ENCODE results near the gene COL4A2.

The COL4A2 gene

DNA sequence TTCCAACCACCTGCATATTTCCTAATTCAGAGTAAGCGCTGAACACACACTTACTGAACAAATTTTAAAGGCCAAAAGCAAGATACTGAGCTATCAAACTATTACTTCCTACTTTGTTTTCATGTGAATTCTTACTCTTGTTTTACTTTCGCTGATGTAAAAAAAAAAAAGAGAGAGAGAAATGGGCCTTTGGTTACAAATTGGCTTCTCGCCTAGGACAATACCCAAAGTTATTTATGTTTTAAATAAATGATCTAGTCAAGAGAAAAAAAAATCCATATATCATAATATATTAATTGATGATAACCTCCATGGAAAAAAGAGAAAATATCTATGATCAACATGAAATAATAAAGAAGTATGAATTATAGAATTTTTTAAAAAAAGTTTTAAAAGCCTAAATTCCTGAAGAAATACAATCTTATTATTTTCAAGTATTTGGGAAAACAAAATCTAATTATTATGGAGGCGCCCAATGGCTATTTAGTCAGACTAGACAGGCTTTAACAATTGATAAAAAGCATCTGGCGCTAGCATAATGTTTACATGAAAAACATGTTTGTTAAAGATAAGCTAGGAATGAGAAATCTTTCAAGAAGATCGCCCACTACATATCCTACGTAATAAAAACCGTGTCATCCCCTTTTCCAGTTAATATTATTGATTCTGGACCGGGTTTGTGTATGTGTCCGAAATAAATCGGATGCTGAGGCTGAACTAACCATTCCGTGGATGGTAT lies 9.1 kb upstream of the COL4A2 start:
- Histone ChIP-seq H3K4me1 (ENCODE audit: control insufficient read depth, insufficient read depth, low read length) (peaks cover 41% of the 10 kb centered on the region), H3K4me3 (ENCODE audit: low read length) (no peak overlapping the region), H3K9ac (ENCODE audit: low read length) (no peak overlapping the region), H3K27me3 (ENCODE audit: control insufficient read depth, insufficient read depth, low read length) (no peaks in the 10 kb centered on the region), H3K27ac (ENCODE audit: low read depth, low read length) (peak overlapping the region; percentile 72), H3K36me3 (ENCODE audit: control insufficient read depth, insufficient read depth, low read length) (no peaks in the 10 kb centered on the region)

- H3K4me1 ChIP-seq (ENCODE audit: control insufficient read depth, insufficient read depth, low read length) = peaks cover 48% of the 10 kb centered on the region
- H3K36me3 ChIP-seq (ENCODE audit: control insufficient read depth, insufficient read depth, low read length) = no peaks in the 10 kb centered on the region
- peak overlapping the region; percentile 72 for H3K27ac ChIP-seq (ENCODE audit: low read depth, low read length)
- no peak overlapping the region for H3K9ac ChIP-seq (ENCODE audit: low read length)
- peak overlapping the region; percentile 40 for H3K4me3 ChIP-seq (ENCODE audit: low read length)
- no peaks in the 10 kb centered on the region for H3K27me3 ChIP-seq (ENCODE audit: control insufficient read depth, insufficient read depth, low read length)
Measured at GRCh38 chr13:110298505-110299282, 8.4 kb upstream of the COL4A2 start.

DNA sequence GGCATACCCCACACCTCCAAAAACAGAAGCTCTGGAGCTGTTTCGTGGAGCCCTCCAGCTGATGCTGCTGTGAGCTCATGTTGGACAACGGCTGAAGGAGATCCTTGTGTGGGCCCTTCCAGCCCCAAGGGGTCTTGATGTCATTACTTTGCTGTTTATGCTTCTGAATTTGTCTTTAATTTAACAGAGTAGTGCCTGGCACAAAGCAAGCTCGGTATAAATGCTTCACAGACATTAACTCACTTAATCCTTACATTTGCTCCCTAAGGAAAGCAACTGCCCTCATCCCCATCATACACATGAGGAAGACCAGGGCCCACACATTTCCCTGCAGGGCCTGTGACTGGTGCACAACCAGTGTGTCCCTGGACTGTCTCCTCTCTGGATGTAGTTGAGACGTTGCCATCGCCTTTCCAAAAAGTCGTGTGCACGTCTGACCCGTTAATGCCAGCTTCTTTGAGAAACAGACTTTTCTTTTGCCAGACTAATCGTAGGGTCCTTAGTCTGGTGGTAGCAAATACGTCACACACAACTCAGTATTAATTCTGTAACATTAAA lies 7.7 kb upstream of the COL4A2 start:
- peak overlapping the region; percentile 40 for H3K4me3 ChIP-seq (ENCODE audit: low read length)
- H3K9ac ChIP-seq (ENCODE audit: low read length) = no peak overlapping the region
- H3K4me1 ChIP-seq (ENCODE audit: control insufficient read depth, insufficient read depth, low read length) = peaks cover 50% of the 10 kb centered on the region
- no peaks in the 10 kb centered on the region for H3K36me3 ChIP-seq (ENCODE audit: control insufficient read depth, insufficient read depth, low read length)
- peak overlapping the region; percentile 72 for H3K27ac ChIP-seq (ENCODE audit: low read depth, low read length)
- H3K27me3 ChIP-seq (ENCODE audit: control insufficient read depth, insufficient read depth, low read length) = no peaks in the 10 kb centered on the region

DNA sequence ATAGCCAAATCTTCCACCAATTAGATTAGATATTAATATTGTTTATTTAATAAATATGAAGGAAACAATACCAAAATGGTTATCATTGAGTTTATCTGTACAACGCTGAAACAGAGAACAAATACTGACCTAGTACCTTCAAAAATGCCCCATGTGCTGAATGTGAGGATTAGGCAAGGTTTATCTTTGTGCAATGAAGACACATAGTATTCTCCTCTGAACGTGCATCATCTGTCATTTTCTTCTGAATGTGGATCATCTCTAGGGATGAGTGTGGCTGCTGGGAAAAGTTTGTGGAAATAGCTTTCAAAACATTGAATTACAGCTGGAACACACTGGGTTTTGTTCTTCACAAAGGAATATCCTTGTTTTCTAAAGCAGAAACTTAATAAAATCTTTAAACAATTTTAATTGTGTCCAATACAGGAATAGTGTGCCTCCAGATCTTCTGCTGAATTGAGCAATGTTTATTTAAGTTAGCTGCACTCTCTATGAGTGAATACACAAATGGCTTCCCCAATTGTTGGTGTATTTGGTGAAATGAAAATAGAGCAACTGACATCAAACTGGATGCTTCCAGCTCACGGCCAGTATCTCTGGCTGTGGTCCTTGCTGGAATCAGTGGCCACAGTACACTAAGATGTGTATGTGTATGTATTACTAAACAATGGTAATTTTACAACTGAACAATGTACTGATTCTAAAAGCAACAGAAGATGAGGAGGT lies 6.8 kb upstream of the COL4A2 start:
- Histone ChIP-seq H3K27ac (ENCODE audit: low read depth, low read length) (peak overlapping the region; percentile 97), H3K4me3 (ENCODE audit: low read length) (no peak overlapping the region), H3K27me3 (ENCODE audit: control insufficient read depth, insufficient read depth, low read length) (no peaks in the 10 kb centered on the region), H3K36me3 (ENCODE audit: control insufficient read depth, insufficient read depth, low read length) (no peaks in the 10 kb centered on the region), H3K4me1 (ENCODE audit: control insufficient read depth, insufficient read depth, low read length) (peaks cover 50% of the 10 kb centered on the region), H3K9ac (ENCODE audit: low read length) (no peak overlapping the region)

DNA sequence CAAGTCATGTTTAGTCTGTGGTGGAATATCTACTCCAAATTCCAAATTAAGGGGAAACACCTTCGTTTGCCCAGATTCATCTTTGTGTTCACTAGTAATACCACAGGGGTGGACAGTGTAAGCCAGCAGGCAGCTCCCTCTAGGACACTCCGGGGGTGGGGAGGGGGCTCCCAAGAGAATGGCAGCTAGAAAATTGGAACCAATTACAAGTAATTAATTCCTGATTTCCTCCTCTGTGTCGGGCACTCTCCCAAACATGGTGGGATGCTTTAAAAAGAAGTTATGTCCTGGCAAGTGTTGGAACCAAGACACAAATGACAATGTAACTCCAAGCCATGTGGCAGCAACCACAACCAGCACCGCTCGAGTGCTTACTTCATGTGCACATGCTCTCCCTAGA lies 6.0 kb upstream of the COL4A2 start:
- Histone ChIP-seq H3K27me3 (ENCODE audit: control insufficient read depth, insufficient read depth, low read length) (no peaks in the 10 kb centered on the region), H3K36me3 (ENCODE audit: control insufficient read depth, insufficient read depth, low read length) (no peaks in the 10 kb centered on the region), H3K4me3 (ENCODE audit: low read length) (no peak overlapping the region), H3K27ac (ENCODE audit: low read depth, low read length) (peak overlapping the region; percentile 97), H3K4me1 (ENCODE audit: control insufficient read depth, insufficient read depth, low read length) (peaks cover 50% of the 10 kb centered on the region), H3K9ac (ENCODE audit: low read length) (no peak overlapping the region)

- H3K4me3 ChIP-seq (ENCODE audit: low read length) = no peak overlapping the region
- H3K27ac ChIP-seq (ENCODE audit: low read depth, low read length) = peak overlapping the region; percentile 97
- no peaks in the 10 kb centered on the region for H3K27me3 ChIP-seq (ENCODE audit: control insufficient read depth, insufficient read depth, low read length)
- no peak overlapping the region for H3K9ac ChIP-seq (ENCODE audit: low read length)
- peaks cover 50% of the 10 kb centered on the region for H3K4me1 ChIP-seq (ENCODE audit: control insufficient read depth, insufficient read depth, low read length)
- no peaks in the 10 kb centered on the region for H3K36me3 ChIP-seq (ENCODE audit: control insufficient read depth, insufficient read depth, low read length)
Measured at GRCh38 chr13:110301606-110302553, 5.2 kb upstream of the COL4A2 start.

- no peaks in the 10 kb centered on the region for H3K27me3 ChIP-seq (ENCODE audit: control insufficient read depth, insufficient read depth, low read length)
- no peak overlapping the region for H3K4me3 ChIP-seq (ENCODE audit: low read length)
- H3K36me3 ChIP-seq (ENCODE audit: control insufficient read depth, insufficient read depth, low read length) = no peaks in the 10 kb centered on the region
- peak overlapping the region; percentile 97 for H3K27ac ChIP-seq (ENCODE audit: low read depth, low read length)
- peaks cover 45% of the 10 kb centered on the region for H3K4me1 ChIP-seq (ENCODE audit: control insufficient read depth, insufficient read depth, low read length)
- H3K9ac ChIP-seq (ENCODE audit: low read length) = no peak overlapping the region
Measured at GRCh38 chr13:110302997-110303396, 4.1 kb upstream of the COL4A2 start.

DNA sequence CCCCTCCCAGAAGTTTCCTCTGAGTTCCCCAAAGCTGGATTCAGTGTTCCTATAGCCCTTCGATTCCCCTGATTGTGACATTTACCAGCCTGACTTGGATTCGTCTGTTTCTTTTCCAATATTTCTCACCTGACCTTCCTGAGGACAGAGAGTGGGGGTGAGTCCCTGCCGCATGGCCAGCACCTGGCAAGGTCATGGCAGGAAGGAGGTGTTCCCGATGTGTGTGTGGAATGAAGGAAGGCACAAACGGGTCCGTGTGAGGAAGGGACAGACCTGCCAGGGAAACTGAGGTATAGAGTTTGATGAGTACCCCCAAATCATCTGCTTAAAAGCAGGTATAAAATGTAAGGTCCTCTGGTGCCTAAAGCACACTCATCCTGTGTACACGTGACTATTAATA lies 3.4 kb upstream of the COL4A2 start:
- no peak overlapping the region for H3K9ac ChIP-seq (ENCODE audit: low read length)
- H3K4me1 ChIP-seq (ENCODE audit: control insufficient read depth, insufficient read depth, low read length) = peaks cover 41% of the 10 kb centered on the region
- H3K27ac ChIP-seq (ENCODE audit: low read depth, low read length) = peak overlapping the region; percentile 97
- H3K27me3 ChIP-seq (ENCODE audit: control insufficient read depth, insufficient read depth, low read length) = no peaks in the 10 kb centered on the region
- no peak overlapping the region for H3K4me3 ChIP-seq (ENCODE audit: low read length)
- H3K36me3 ChIP-seq (ENCODE audit: control insufficient read depth, insufficient read depth, low read length) = no peaks in the 10 kb centered on the region

- H3K27me3 ChIP-seq (ENCODE audit: control insufficient read depth, insufficient read depth, low read length) = no peaks in the 10 kb centered on the region
Measured at GRCh38 chr13:110304256-110304655, 2.8 kb upstream of the COL4A2 start.

DNA sequence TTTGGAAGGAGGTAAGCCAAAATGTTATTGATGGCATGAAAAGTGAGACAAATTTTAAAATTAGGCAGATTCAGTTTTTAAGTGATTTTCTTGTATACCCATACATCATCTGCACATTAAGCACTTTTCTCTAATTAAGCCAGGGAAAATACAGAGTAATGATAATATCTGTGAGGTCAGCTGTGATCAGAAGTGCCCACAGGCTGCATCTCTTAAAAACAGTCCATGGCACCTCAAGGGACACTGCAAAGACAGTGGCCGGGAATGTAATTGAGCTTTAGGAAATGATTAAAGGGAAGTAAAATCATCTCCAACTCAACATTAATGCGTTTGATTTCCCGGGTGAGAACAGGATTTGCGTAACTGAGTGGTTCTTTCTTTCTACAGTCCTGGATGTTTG lies 2.1 kb upstream of the COL4A2 start:
- peak overlapping the region; percentile 97 for H3K27ac ChIP-seq (ENCODE audit: low read depth, low read length)
- H3K27me3 ChIP-seq (ENCODE audit: control insufficient read depth, insufficient read depth, low read length) = no peaks in the 10 kb centered on the region
- H3K9ac ChIP-seq (ENCODE audit: low read length) = no peak overlapping the region
- H3K36me3 ChIP-seq (ENCODE audit: control insufficient read depth, insufficient read depth, low read length) = no peaks in the 10 kb centered on the region
- peak overlapping the region; percentile 72 for H3K4me3 ChIP-seq (ENCODE audit: low read length)
- H3K4me1 ChIP-seq (ENCODE audit: control insufficient read depth, insufficient read depth, low read length) = peaks cover 42% of the 10 kb centered on the region

More at GRCh38 chr13:110304256-110304655, 2.8 kb upstream of the COL4A2 start:
- H3K4me3 ChIP-seq (ENCODE audit: low read length) = peak overlapping the region; percentile 72
- H3K4me1 ChIP-seq (ENCODE audit: control insufficient read depth, insufficient read depth, low read length) = peaks cover 37% of the 10 kb centered on the region
- H3K9ac ChIP-seq (ENCODE audit: low read length) = no peak overlapping the region
- peak overlapping the region; percentile 97 for H3K27ac ChIP-seq (ENCODE audit: low read depth, low read length)
- H3K36me3 ChIP-seq (ENCODE audit: control insufficient read depth, insufficient read depth, low read length) = no peaks in the 10 kb centered on the region

- H3K9ac ChIP-seq (ENCODE audit: low read length) = peak overlapping the region; percentile 32
Measured at GRCh38 chr13:110305544-110305943, 1.5 kb upstream of the COL4A2 start.

More at GRCh38 chr13:110305544-110305943, 1.5 kb upstream of the COL4A2 start:
- Histone ChIP-seq H3K4me3 (ENCODE audit: low read length) (peak overlapping the region; percentile 72), H3K4me1 (ENCODE audit: control insufficient read depth, insufficient read depth, low read length) (peaks cover 43% of the 10 kb centered on the region), H3K27ac (ENCODE audit: low read depth, low read length) (peak overlapping the region; percentile 97), H3K36me3 (ENCODE audit: control insufficient read depth, insufficient read depth, low read length) (no peaks in the 10 kb centered on the region), H3K27me3 (ENCODE audit: control insufficient read depth, insufficient read depth, low read length) (no peaks in the 10 kb centered on the region)
